BE2C (cell line): Measurements from ENCODE around the gene CFAP92.

Experiments used
- DNase-seq: peaks from one replicate; pipeline ENCODE4 v3.0.0-alpha.2; 2020
- H3K27me3 ChIP-seq: fragments of 250-450 bp; sonication (Bioruptor Pico); 2 replicates; pipeline ENCODE4 v1.5.1; 2020; ENCODE audit warnings: mild to moderate bottlenecking
- H3K36me3 ChIP-seq: fragments of 250-450 bp; sonication (Bioruptor Pico); 2 replicates; pipeline ENCODE4 v1.5.1; 2020; ENCODE audit warnings: mild to moderate bottlenecking
- H3K4me1 ChIP-seq: fragments of 250-450 bp; sonication (Bioruptor Pico); 2 replicates; pipeline ENCODE4 v1.5.1; 2020
- H3K4me3 ChIP-seq: 2 replicates; pipeline ENCODE4 v1.5.1; 2011; ENCODE audit warnings: low read depth, low read length
- H3K9me3 ChIP-seq: fragments of 250-450 bp; sonication (Bioruptor Pico); 2 replicates; pipeline ENCODE4 v1.5.1; 2020
- TF ChIP-seq, protein P1 (sequence below): IDR thresholded peaks from 2 replicates; pipeline ENCODE4 v1.5.1; 2012; ENCODE audit warnings: mild to moderate bottlenecking, low read depth, low read length

CFAP92 gene

DNA sequence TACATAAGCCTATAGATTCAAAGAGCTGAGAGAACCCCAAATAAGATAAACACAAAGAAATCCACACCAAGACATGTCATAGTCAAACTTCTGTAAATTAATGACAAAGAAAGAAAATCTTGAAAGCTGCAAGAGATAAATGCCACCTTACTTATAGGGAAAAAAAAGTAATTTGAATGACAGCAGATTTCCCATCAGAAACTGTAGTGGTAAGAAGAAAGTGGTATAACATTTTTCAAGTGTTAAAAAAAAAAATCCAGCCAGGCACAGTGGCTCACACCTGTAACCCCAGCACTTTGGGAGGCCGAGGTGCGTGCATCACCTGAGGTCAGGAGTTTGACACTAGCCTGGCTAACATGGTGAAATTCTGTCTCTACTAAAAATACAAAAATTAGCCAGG is 37.4 kb downstream of the CFAP92 start:
- Histone ChIP-seq H3K9me3 (no peaks in the 10 kb centered on the region), H3K36me3 (no peaks in the 10 kb centered on the region), H3K4me3 (no peak overlapping the region), H3K4me1 (no peaks in the 10 kb centered on the region), H3K27me3 (peaks cover 3% of the 10 kb centered on the region; the same call in 1 of the 2 replicates)
- TF ChIP-seq, protein P1, sequence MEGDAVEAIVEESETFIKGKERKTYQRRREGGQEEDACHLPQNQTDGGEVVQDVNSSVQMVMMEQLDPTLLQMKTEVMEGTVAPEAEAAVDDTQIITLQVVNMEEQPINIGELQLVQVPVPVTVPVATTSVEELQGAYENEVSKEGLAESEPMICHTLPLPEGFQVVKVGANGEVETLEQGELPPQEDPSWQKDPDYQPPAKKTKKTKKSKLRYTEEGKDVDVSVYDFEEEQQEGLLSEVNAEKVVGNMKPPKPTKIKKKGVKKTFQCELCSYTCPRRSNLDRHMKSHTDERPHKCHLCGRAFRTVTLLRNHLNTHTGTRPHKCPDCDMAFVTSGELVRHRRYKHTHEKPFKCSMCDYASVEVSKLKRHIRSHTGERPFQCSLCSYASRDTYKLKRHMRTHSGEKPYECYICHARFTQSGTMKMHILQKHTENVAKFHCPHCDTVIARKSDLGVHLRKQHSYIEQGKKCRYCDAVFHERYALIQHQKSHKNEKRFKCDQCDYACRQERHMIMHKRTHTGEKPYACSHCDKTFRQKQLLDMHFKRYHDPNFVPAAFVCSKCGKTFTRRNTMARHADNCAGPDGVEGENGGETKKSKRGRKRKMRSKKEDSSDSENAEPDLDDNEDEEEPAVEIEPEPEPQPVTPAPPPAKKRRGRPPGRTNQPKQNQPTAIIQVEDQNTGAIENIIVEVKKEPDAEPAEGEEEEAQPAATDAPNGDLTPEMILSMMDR = no peak
- DNase-seq = no peak

- no peak for DNase-seq
Measured at GRCh38 chr3:128950223-128950938, 43.5 kb downstream of the CFAP92 start.

DNA sequence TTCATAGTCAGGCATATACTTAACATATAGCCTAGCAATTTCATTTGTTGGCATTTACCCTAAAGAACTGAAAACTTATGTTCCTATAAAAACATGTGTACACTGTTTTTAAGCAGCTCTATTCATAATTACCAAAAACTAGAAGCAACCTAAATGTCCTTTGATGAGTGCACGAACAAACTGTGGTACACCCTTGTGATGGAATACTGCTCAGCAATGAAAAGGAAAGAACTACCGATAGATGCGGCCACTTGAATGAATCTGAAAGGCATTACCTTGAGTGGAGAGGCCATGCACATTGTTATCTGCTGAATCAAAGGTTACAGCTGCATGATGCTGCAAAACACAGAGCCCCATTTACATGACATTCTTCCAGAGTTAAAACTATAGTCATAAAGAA is 44.7 kb downstream of the CFAP92 start:
- H3K9me3 ChIP-seq = no peaks in the 10 kb centered on the region
- TF ChIP-seq, protein P1 = no peak
- no peaks in the 10 kb centered on the region for H3K4me1 ChIP-seq
- no peaks in the 10 kb centered on the region for H3K27me3 ChIP-seq
- DNase-seq = no peak
- H3K36me3 ChIP-seq = no peaks in the 10 kb centered on the region
- no peak overlapping the region for H3K4me3 ChIP-seq

More at GRCh38 chr3:128950223-128950938, 43.5 kb downstream of the CFAP92 start:
- TF ChIP-seq, protein P1 = peak; percentile 43
- H3K36me3 ChIP-seq = no peaks in the 10 kb centered on the region
- no peaks in the 10 kb centered on the region for H3K27me3 ChIP-seq
- no peaks in the 10 kb centered on the region for H3K9me3 ChIP-seq
- H3K4me3 ChIP-seq = no peak overlapping the region
- no peaks in the 10 kb centered on the region for H3K4me1 ChIP-seq

GRCh38 chr3:128946411-128946810 is 47.5 kb downstream of the CFAP92 start:
- no peaks in the 10 kb centered on the region for H3K36me3 ChIP-seq
- no peaks in the 10 kb centered on the region for H3K9me3 ChIP-seq
- TF ChIP-seq, protein P1 = no peak
- no peak for DNase-seq
- no peak overlapping the region for H3K4me3 ChIP-seq
- H3K4me1 ChIP-seq = no peaks in the 10 kb centered on the region
- peaks cover 2% of the 10 kb centered on the region; the same call in 1 of the 2 replicates for H3K27me3 ChIP-seq

DNA sequence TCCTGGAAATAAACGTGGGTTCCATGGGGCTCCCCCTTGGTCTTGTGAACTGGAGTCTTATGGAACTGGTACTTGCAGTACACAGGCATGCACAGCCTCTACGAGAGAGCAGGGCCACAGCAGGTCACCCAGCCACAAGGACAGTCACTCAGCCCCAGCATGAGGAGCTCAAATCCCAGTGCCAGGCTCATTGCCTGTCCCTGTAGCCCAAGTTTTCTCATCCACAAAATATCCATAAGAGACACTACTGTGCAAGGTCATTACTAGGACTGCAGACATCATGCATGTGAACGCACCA is 48.0 kb downstream of the CFAP92 start:
- no peaks in the 10 kb centered on the region for H3K4me1 ChIP-seq

More for the DNA sequence above, 48.0 kb downstream of the CFAP92 start:
- Histone ChIP-seq H3K4me3 (no peak overlapping the region), H3K27me3 (peaks cover 2% of the 10 kb centered on the region; the same call in 1 of the 2 replicates), H3K36me3 (no peaks in the 10 kb centered on the region), H3K9me3 (no peaks in the 10 kb centered on the region)
- DNase-seq = no peak
- TF ChIP-seq, protein P1 = no peak
